Loucy (cell line): ENCODE data around the gene MIER2.

Experiments used
- CTCF ChIP-seq: fragments of 200-600 bp; sonication (generic); conservative IDR thresholded peaks from 2 replicates; pipeline ENCODE4 v1.5.1; 2014; ENCODE audit warnings: mild to moderate bottlenecking, antibody characterized with exemption, low read length
- EZH2phosphoT487 ChIP-seq: fragments of 200-600 bp; IDR thresholded peaks from 2 replicates; pipeline ENCODE4 v1.6.1; 2018; ENCODE audit warnings: antibody characterized with exemption, mild to moderate bottlenecking, moderate library complexity, borderline replicate concordance

GRCh38 chr19:311813-312261 lies 32.8 kb downstream of the MIER2 start:
- TF ChIP-seq CTCF = no peak
- no peak for TF ChIP-seq EZH2phosphoT487
